A549 treated with DMSO at 1 μM for 4 hours (cell line): ENCODE data around the gene ZNF483. TPM values are rescaled to one million over a fixed set of nuclear protein-coding genes. Genes with fewer than 3 reads are reported as not detected.

Source experiments
- total RNA-seq: library from RNA; stranded (reverse); fragments of 200-300 nt; extraction: Qiagen RNA extraction; gene quantifications from 5 replicates; pipeline ENCODE4 v1.2.3, GENCODE V29; 2022; ENCODE audit warnings: low read depth

Gene ZNF483
- total RNA-seq = 0.62 to 1.7 TPM (median 0.76 TPM) in 5 replicates

GRCh38 chr9:111525056-111525977 is at the start of gene ZNF483:
Gene ZNF483 (plus strand): TSS chr9:111525179. CDS start chr9:111527396, 2,217 bp downstream.

GRCh38 chr9:111483858-111484571 is 41.0 kb upstream of the ZNF483 start, which contains the start of gene ECPAS:
Gene ECPAS (minus strand): TSS chr9:111484383. CDS start chr9:111472918, 11,465 bp downstream.

GRCh38 chr9:111599092-111599954 is 74.3 kb downstream of the ZNF483 start, which contains the start of gene PTGR1:
Gene PTGR1 (minus strand): TSS chr9:111599647. CDS start chr9:111597422, 2,225 bp downstream.

Other genes starting within 250 kb of the ZNF483 start
- not detected in 5 replicates for gene OR2K2, start 195.0 kb upstream of the ZNF483 start, total RNA-seq
- 38.9 to 45.6 TPM (median 44.1 TPM) in 5 replicates for gene ECPAS, start 40.8 kb upstream of the ZNF483 start, total RNA-seq
- 352 to 392 TPM (median 380 TPM) in 5 replicates for gene PTGR1, start 74.5 kb downstream of the ZNF483 start, total RNA-seq
- 10.0 to 12.4 TPM (median 11.9 TPM) in 5 replicates for gene DNAJC25, start 106.2 kb downstream of the ZNF483 start, total RNA-seq
- 58.2 to 72.1 TPM (median 63.6 TPM) in 5 replicates for gene GNG10, start 136.4 kb downstream of the ZNF483 start, total RNA-seq